Esophagus squamous epithelium (tissue), 4 donors: ENCODE data around the gene CASS4.

ENCODE experiments used
- CTCF ChIP-seq, 6 experiments: fragments of 450-650 bp in 4 of 6; fragments of 200-600 bp in 2 of 6; sonication (generic) in 2 of 6; IDR thresholded peaks; one replicate each; pipeline ENCODE4 v1.5.1; 2016 to 2019; ENCODE audit warnings: antibody characterized with exemption in 6 of 6, mild to moderate bottlenecking in 4 of 6, moderate library complexity in 4 of 6
- POLR2A ChIP-seq, 4 donors: fragments of 450-650 bp; IDR thresholded peaks; one replicate each; pipeline ENCODE4 v1.6.1; 2017; ENCODE audit warnings: antibody characterized with exemption in 4 of 4, mild to moderate bottlenecking in 4 of 4, moderate library complexity in 3 of 4

GRCh38 chr20:56395166-56395565 lies 16.9 kb upstream of the CASS4 start:
- no peak for TF ChIP-seq CTCF (IDR thresholded peaks at IDR 0.05)
- TF ChIP-seq POLR2A (IDR thresholded peaks at IDR 0.05): no peak
